B cell (primary cell): ENCODE data around the gene WDR76.
A peak's percentile ranks its signal among the peaks of the same experiment; 100 is the strongest.

Source experiments
- CTCF ChIP-seq: fragments of 200-600 bp; IDR thresholded peaks from one replicate; pipeline ENCODE4 v1.8.0; 2022; ENCODE audit warnings: antibody characterized with exemption, mild to moderate bottlenecking
- EZH2 ChIP-seq: IDR thresholded peaks from 2 replicates; pipeline ENCODE4 v1.6.1; 2012; ENCODE audit warnings: borderline replicate concordance, low read depth, mild to moderate bottlenecking, moderate library complexity, low read length; ENCODE audit not compliant: insufficient read depth, poor library complexity, severe bottlenecking

- peak; percentile 78 for TF ChIP-seq CTCF
- no peak for TF ChIP-seq EZH2
Measured at GRCh38 chr15:43903864-43904290, 77.1 kb downstream of the WDR76 start.
